Measurements from ENCODE around the gene S100A4.

DNA sequence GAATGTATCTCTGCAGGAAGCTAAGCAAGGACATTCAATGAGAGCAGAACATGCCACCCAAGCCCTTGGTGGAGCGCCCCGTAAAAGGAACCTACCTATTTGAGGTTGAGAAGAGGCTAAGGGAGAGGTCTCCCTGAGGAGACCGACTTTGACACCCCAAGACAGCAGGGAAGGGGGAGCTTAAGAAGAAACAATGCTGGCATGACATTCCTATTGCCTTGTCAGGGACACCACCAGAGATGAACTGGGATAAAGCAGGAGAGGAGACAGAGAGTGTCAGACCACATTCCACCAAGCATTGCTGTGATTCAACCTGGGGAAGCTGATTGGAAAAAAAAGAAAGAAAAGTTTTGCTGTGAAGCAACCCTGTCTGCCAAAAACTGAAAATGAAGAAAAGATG, 33.3 kb upstream of the S100A4 start:
- TF ChIP-seq CTCF (IDR thresholded peaks at IDR 0.05) (no peak), ZFX (IDR thresholded peaks at IDR 0.05; ENCODE audit: borderline replicate concordance) (no peak)

All from 22Rv1 (cell line).